Measurements from ENCODE around the gene PLP2. TPM values are rescaled to one million over a fixed set of nuclear protein-coding genes. Genes with fewer than 3 reads are reported as not detected.

The PLP2 gene
- total RNA-seq, 2 experiments from 2014 or later, result 21.9 to 44.7 TPM

DNA sequence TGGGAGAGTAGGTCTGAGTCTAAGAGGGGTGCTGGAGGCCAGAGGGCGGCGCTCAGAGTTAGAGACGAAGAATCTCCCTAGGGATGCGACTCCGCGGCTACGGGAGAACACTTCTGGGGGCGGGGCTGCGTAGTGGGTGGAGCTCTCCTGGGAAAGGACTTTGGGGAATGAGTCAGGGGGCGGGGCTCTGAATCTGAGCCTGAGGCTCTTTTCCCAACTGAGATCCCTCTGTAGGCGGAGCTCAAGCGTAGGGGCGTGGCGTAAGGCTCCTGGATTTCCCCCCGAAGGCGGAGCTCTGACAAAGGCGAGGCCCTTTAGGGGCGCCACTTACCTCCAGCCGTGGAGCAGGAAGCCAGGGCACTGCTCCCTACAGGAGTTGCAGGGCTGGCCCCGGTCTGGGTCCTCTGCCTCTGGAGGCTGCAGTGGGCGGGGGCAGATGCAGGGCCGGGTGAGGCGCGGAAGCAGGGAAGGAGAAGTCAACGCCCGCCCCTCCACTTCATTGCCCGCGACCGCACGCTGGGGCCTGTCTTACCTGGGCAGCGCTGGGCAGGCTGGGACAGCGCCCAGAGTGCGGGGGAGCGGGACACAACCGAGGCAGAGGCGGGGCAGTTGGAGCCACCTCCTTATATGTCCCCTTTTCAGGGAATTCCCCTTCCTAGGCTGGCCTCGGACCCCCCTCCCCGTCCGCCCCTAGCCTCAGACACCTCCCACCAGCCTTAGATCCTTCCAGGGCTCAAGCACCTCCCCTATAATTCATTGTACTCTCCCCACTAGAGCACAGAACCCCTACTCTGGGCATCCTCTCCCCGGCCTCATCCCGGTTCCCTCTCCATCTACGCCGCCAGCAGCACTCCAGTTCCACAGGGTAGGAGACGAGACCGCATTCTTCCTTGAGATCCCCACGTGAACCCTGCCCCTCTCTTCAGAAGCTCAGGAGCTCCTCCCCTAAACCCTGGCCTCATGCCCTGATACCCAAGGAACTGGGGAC lies 12.9 kb downstream of the PLP2 start:
- ATAC-seq (peak; percentile 54), DNase-seq (peak; percentile 58)
- peaks cover 17% of the 10 kb centered on the region for H3K36me3 Mint-ChIP-seq
- H3K4me3 Mint-ChIP-seq, result peak overlapping the region; percentile 83
- H3K27me3 Mint-ChIP-seq, result no peaks in the 10 kb centered on the region
- CTCF ChIA-PET, result interaction anchor here (1.8 kb wide), 1 partner anchor 8 kb away, joined by 6 read pairs; no protein-coding TSS in a partner anchor
- H3K4me1 Mint-ChIP-seq, result peaks cover 10% of the 10 kb centered on the region
- H3K9me3 Mint-ChIP-seq (ENCODE audit: low read depth), result no peaks in the 10 kb centered on the region
- peak overlapping the region; percentile 78 for H3K27ac Mint-ChIP-seq

DNA sequence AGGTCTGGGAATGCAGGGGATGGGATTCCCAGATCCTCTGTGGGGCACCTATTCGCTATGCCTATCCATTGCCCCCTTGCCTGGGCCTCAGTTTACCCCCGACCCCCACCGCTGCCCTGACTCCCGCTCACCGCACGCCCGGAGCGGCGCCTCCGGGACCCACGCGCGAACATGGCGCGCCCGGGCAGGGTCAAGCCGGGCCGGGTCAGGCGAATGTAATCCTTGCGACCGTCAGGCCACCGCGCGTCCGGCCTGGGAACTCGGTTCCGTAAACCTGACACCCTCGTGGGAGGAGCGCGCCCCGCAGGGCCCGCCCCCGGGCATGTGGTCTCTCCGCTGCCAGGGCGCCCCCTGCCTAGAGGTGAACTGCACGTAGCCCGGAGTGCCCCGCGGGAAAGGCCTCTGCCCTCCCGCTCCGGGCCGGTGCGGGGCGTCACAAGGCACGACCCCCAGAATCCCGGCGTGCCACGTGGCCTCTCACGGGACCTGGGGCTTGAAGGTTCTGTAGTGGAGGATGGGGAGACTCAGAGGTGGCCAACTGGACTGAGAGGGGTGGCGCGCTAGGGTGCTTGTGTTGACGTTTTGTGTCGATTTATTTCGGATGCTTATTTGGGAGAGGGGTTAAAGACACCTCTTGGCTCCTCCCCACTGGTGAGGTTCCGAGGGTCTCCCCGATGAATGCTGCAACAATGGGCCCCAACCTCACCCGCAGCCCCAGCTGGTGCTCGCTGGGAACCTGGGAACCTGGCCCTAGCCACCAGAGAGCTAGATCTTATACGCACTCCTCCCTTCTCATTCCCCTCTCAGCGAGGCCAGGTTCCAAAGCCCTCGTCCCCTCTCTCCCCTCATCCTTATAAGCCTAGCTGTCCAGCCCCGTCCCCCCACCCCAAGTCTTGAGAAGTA lies 14.7 kb downstream of the PLP2 start, which contains the start of gene PRICKLE3:
Gene PRICKLE3, minus strand, starts transcription at position 249 of the 903 bp plus-strand sequence. Its CDS starts 76 bp downstream, at position 173.
- Mint-ChIP-seq H3K9me3 (ENCODE audit: low read depth) (no peaks in the 10 kb centered on the region), H3K36me3 (peaks cover 9% of the 10 kb centered on the region), H3K4me3 (peak within 1 kb of the TSS; percentile 83), H3K27ac (peak within 1 kb of the TSS; percentile 78), H3K27me3 (no peaks in the 10 kb centered on the region), H3K4me1 (peaks cover 19% of the 10 kb centered on the region)
- ATAC-seq, result peak; percentile 34
- peak; percentile 85 for DNase-seq
- CTCF ChIA-PET, result interaction anchor here (1.0 to 1.2 kb wide), 2 partner anchors 23 to 30 kb away, joined by 3 read pairs; no protein-coding TSS in a partner anchor

DNA sequence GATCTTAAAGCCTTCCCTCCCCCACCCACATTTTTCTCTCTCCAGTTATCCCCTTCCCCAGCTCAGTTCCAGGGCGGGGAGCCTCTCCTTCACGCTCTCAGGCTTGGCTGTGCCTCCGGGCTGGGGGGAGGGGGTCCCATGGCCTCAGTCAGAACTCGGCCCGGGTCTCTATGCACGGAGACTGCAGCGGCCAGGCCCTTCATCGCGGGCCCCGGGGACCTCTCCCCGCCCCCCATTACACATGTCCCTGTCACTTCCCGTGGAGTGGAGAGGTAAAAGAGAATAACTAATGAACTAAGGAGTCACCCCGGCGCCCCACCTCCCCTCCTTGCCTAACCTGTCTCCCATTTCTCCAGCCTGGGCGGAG lies 15.3 kb downstream of the PLP2 start:
- H3K4me3 Mint-ChIP-seq, result no peak overlapping the region
- CTCF ChIA-PET, result interaction anchor here (1.2 kb wide), 1 partner anchor 31 kb away, joined by 3 read pairs; no protein-coding TSS in a partner anchor

GRCh38 chrX:49187526-49187925 lies 15.8 kb downstream of the PLP2 start:
- H3K9me3 Mint-ChIP-seq (ENCODE audit: low read depth), result no peaks in the 10 kb centered on the region
- no peaks in the 10 kb centered on the region for H3K27me3 Mint-ChIP-seq
- no peak for DNase-seq
- no peak overlapping the region for H3K4me3 Mint-ChIP-seq
- CTCF ChIA-PET, result interaction anchor here (1.2 kb wide), 1 partner anchor 32 kb away, joined by 3 read pairs; no protein-coding TSS in a partner anchor
- H3K36me3 Mint-ChIP-seq, result peaks cover 4% of the 10 kb centered on the region
- no peak for ATAC-seq
- no peak overlapping the region for H3K27ac Mint-ChIP-seq
- peaks cover 22% of the 10 kb centered on the region for H3K4me1 Mint-ChIP-seq

More for the DNA sequence above, 15.3 kb downstream of the PLP2 start:
- H3K27me3 Mint-ChIP-seq, result no peaks in the 10 kb centered on the region
- ATAC-seq (no peak), DNase-seq (no peak)
- H3K9me3 Mint-ChIP-seq (ENCODE audit: low read depth), result no peaks in the 10 kb centered on the region
- H3K36me3 Mint-ChIP-seq, result peaks cover 9% of the 10 kb centered on the region
- H3K27ac Mint-ChIP-seq, result no peak overlapping the region
- peaks cover 19% of the 10 kb centered on the region for H3K4me1 Mint-ChIP-seq

DNA sequence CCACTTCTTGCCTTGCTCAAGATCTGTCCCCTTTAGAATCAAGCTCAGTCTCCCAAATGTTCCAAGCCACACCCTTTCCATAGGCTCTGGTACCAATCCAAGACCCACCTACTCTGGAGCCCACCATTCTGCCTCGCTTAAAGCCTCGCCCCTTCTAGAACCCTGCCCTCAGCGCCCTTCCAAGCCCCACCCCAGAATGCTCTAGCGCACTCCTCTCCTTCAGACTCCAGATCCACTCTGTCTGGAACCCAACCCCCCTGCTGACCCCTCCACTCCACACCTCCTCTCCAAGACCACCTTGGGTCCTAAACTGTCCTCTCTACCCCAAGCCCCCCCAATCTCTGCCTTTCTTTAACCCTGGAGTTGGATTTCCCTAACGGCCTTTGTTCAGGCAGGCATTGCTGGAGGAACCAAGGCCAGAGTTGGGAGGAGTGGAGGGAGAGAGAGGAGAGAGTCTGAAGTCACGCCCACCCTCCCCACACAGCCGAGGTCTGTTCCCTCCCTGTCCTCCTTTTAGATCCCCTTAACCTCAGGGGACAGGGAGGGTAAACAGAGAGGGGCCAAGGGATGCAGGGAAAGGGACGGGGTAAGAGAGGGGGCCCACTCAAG lies 16.9 kb downstream of the PLP2 start:
- no peaks in the 10 kb centered on the region for H3K9me3 Mint-ChIP-seq (ENCODE audit: low read depth)
- ATAC-seq (no peak), DNase-seq (no peak)
- H3K27me3 Mint-ChIP-seq, result no peaks in the 10 kb centered on the region
- H3K4me1 Mint-ChIP-seq, result peaks cover 31% of the 10 kb centered on the region
- no peak overlapping the region for H3K27ac Mint-ChIP-seq
- H3K36me3 Mint-ChIP-seq, result peaks cover 1% of the 10 kb centered on the region
- CTCF ChIA-PET, result no interaction called here
- no peak overlapping the region for H3K4me3 Mint-ChIP-seq

GRCh38 chrX:49189606-49190005 lies 17.9 kb downstream of the PLP2 start:
- peaks cover 34% of the 10 kb centered on the region for H3K4me1 Mint-ChIP-seq
- peaks cover 1% of the 10 kb centered on the region for H3K36me3 Mint-ChIP-seq
- CTCF ChIA-PET, result interaction anchor here (4.5 kb wide), 1 partner anchor 22 kb away, joined by 31 read pairs; no protein-coding TSS in a partner anchor
- DNase-seq (no peak), ATAC-seq (no peak)
- peak overlapping the region; percentile 97 for H3K4me3 Mint-ChIP-seq
- H3K9me3 Mint-ChIP-seq (ENCODE audit: low read depth), result no peaks in the 10 kb centered on the region
- peak overlapping the region; percentile 54 for H3K27ac Mint-ChIP-seq
- no peaks in the 10 kb centered on the region for H3K27me3 Mint-ChIP-seq

GRCh38 chrX:49190821-49191573 lies 19.3 kb downstream of the PLP2 start:
- peak overlapping the region; percentile 97 for H3K4me3 Mint-ChIP-seq
- H3K27me3 Mint-ChIP-seq, result no peaks in the 10 kb centered on the region
- CTCF ChIA-PET, result interaction anchor here (0.5 to 4.5 kb wide), 6 partner anchors 8 to 693 kb away, joined by 3 to 31 read pairs (median 4); no protein-coding TSS in a partner anchor
- ATAC-seq (peak; percentile 93), DNase-seq (peak; percentile 94)
- no peaks in the 10 kb centered on the region for H3K9me3 Mint-ChIP-seq (ENCODE audit: low read depth)
- peak overlapping the region; percentile 97 for H3K27ac Mint-ChIP-seq
- peaks cover 1% of the 10 kb centered on the region for H3K36me3 Mint-ChIP-seq
- peaks cover 34% of the 10 kb centered on the region for H3K4me1 Mint-ChIP-seq

- Mint-ChIP-seq H3K4me3 (peak overlapping the region; percentile 97), H3K36me3 (peaks cover 1% of the 10 kb centered on the region), H3K4me1 (peaks cover 31% of the 10 kb centered on the region), H3K27me3 (no peaks in the 10 kb centered on the region), H3K27ac (peak overlapping the region; percentile 97), H3K9me3 (ENCODE audit: low read depth) (no peaks in the 10 kb centered on the region)
- peak; percentile 14 for ATAC-seq
- DNase-seq, result no peak
- CTCF ChIA-PET, result interaction anchor here (0.9 to 4.5 kb wide), 4 partner anchors 9 to 96 kb away, joined by 3 to 31 read pairs (median 5); partner anchors contain the start of genes PLP2 and SYP
Observed at GRCh38 chrX:49191574-49192011, 19.9 kb downstream of the PLP2 start.

DNA sequence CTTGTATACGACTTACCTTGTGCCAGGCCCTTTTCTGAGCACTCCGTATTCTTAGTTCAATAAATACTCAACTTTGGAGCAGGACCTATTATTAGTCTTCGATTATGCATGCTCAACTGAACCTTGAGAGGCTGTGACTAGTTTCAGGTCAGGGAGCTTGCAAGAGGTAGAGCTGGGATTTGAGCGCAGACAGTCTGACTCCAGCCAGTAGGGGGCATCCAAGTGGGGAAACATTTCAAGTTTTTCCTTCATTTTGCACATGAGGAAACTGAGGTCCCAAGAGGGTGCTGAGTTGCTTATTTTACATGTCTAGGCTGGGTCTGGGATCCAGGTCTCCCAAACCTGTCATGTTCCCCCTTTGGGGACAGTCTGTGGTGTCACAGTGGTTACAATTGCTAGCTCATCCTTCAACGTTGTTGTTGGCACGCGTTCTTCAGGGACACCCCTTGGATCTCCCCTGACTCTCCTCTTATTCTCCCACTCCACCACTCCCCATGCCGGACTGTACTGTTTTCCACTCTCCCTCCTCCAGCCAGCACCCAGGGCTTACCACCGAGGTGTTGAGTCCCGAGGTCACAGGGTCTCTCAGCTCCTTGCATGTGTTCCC lies 21.1 kb downstream of the PLP2 start:
- Mint-ChIP-seq H3K36me3 (peaks cover 1% of the 10 kb centered on the region), H3K4me1 (peaks cover 31% of the 10 kb centered on the region), H3K4me3 (peak overlapping the region; percentile 50), H3K27me3 (no peaks in the 10 kb centered on the region), H3K9me3 (ENCODE audit: low read depth) (no peaks in the 10 kb centered on the region), H3K27ac (peak overlapping the region; percentile 63)
- ATAC-seq (no peak), DNase-seq (peak; percentile 53)
- CTCF ChIA-PET, result interaction anchor here (0.6 to 4.5 kb wide), 24 partner anchors 8 to 730 kb away, joined by 3 to 31 read pairs (median 4); partner anchors contain the start of genes CCDC22, PLP2 and SYP

DNA sequence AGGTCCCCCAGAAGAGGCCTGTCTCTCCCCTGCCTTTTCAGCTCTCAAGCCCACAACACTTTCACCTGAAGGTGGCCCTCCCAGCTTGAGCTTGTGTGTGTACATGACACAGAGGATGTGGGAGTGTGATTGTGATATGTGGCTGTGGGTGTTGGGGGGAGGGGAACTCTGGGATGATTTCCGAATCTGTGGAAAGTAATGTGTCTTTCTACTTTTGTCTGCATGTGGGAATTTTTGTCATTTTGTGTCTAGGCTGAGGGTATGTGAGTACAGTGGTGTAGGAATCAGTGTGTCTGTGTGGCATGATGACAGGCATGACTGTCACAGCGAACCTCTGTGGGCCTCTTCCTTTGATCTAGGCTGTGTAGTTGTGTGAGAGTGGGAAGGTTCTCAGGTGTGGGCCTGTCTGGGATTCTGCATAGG lies 21.9 kb downstream of the PLP2 start:
- Mint-ChIP-seq H3K4me1 (peaks cover 35% of the 10 kb centered on the region), H3K27ac (peak overlapping the region; percentile 47), H3K9me3 (ENCODE audit: low read depth) (no peaks in the 10 kb centered on the region), H3K27me3 (no peaks in the 10 kb centered on the region), H3K4me3 (no peak overlapping the region), H3K36me3 (peaks cover 1% of the 10 kb centered on the region)
- peak; percentile 51 for DNase-seq
- no peak for ATAC-seq
- CTCF ChIA-PET, result interaction anchor here (0.8 to 4.5 kb wide), 15 partner anchors 9 to 729 kb away, joined by 3 to 31 read pairs (median 4); partner anchors contain the start of gene CCDC22

DNA sequence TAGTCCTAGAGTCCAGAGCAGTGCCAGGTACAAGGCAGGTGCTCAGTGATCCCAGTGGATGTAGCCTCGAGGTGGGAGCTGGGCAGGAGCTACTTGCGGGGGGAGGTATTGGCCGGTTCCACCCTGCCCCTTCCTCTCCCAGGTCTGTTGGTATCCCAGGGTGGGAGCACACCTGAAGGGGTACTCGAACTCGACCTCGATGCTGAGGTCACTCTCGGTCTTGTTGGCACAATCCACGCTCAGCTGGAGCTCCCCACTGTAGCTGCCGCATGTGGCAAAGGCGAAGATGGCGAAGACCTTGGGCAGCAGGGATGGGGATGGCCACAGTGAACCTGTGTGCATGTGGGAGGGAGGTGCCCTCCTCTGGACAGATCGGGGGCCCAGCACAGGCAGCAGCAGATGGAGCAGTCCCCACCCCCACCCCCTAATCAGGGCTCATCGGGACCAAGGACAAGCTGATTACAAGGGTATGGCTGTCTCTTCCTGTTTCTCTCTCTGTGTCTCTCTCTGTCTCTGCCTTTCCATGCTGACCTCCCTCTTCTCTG lies 25.9 kb downstream of the PLP2 start:
- H3K27ac Mint-ChIP-seq, result no peak overlapping the region
- ATAC-seq, result no peak
- H3K4me1 Mint-ChIP-seq, result peaks cover 30% of the 10 kb centered on the region

More for the DNA sequence above, 25.9 kb downstream of the PLP2 start:
- no peaks in the 10 kb centered on the region for H3K27me3 Mint-ChIP-seq
- DNase-seq, result no peak
- no peak overlapping the region for H3K4me3 Mint-ChIP-seq
- CTCF ChIA-PET, result no interaction called here
- no peaks in the 10 kb centered on the region for H3K9me3 Mint-ChIP-seq (ENCODE audit: low read depth)
- no peaks in the 10 kb centered on the region for H3K36me3 Mint-ChIP-seq

Data from activated CD8-positive, alpha-beta memory T cell treated with anti-CD3 and anti-CD28 coated beads, Interleukin-2, amount 10 ng/mL, durations not matched to agents 7 days and 5 days (primary cell).